Measurements from ENCODE around the gene TAF11L2. TPM values are rescaled to one million over a fixed set of nuclear protein-coding genes. Genes with fewer than 3 reads are reported as not detected.
"Not testable (repeated sequence)": the region's sequence is repeated elsewhere in the genome, so short reads cannot be mapped to it uniquely, and the experiment has no call there.

The TAF11L2 gene
- total RNA-seq, 4 donors from 2014 or later: not detected

DNA sequence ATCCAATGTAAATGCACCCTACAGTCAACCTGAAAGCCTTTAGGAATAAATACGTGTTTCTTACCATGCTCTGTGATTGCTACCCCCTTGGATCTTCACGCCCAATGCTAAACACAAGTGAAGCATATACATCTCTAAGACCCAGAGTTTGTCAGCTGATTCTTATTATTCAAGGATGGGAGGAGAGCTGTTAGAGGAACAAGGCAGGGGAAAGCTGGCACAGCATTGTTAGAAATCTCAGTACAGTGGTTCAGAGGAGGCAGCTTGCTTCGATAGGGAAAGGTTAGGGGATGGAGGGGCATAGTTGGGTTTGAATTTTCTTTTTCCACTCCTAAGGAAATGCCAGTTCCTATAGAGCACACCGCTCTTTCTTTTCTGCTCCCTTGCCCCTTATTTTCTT, 16.7 kb upstream of the TAF11L2 start:
- Histone ChIP-seq H3K9me3 (no peaks in the 10 kb centered on the region), H3K4me1 (no peaks in the 10 kb centered on the region), H3K27me3 (no peaks in the 10 kb centered on the region), H3K4me3 (no peak overlapping the region), H3K27ac (replicated peaks in 1 of 4) (no peak overlapping the region), H3K36me3 (no peaks in the 10 kb centered on the region)
- no peak for DNase-seq (ENCODE audit: extremely low spot score)
- TF ChIP-seq EP300 (IDR thresholded peaks at IDR 0.05): no peak
- TF ChIP-seq, protein P1, sequence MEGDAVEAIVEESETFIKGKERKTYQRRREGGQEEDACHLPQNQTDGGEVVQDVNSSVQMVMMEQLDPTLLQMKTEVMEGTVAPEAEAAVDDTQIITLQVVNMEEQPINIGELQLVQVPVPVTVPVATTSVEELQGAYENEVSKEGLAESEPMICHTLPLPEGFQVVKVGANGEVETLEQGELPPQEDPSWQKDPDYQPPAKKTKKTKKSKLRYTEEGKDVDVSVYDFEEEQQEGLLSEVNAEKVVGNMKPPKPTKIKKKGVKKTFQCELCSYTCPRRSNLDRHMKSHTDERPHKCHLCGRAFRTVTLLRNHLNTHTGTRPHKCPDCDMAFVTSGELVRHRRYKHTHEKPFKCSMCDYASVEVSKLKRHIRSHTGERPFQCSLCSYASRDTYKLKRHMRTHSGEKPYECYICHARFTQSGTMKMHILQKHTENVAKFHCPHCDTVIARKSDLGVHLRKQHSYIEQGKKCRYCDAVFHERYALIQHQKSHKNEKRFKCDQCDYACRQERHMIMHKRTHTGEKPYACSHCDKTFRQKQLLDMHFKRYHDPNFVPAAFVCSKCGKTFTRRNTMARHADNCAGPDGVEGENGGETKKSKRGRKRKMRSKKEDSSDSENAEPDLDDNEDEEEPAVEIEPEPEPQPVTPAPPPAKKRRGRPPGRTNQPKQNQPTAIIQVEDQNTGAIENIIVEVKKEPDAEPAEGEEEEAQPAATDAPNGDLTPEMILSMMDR (IDR thresholded peaks at IDR 0.05): no peak
- TF ChIP-seq POLR2A (IDR thresholded peaks at IDR 0.05; ENCODE audit: low read depth): no peak
- TF ChIP-seq POLR2AphosphoS5 (IDR thresholded peaks at IDR 0.05): no peak
- 73% methylated on average over 4 of the region's 4 CpGs for WGBS
- intact Hi-C loops (cut with DNase I): no loop called here

DNA sequence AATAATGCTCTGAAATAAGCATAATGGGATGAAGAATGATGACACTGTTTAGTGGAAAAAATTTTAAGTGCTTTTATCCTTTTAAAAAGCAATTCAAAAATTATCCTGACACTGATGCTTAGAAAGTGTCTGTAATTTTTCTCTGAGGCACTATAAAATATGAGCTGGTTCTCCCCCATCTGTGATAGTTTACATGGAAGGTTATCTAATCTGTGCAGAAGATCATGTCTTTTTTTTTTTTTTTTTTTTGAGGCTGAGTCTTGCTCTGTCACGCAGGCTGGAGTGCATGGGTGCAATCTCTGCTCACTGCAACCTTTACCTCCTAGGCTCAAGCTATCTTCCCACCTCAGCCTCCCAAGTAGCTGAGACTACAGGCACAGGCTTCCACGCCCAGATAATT, 15.2 kb upstream of the TAF11L2 start:
- no peak for TF ChIP-seq POLR2AphosphoS5 (IDR thresholded peaks at IDR 0.05)
- no peak for TF ChIP-seq EP300 (IDR thresholded peaks at IDR 0.05)
- TF ChIP-seq, protein P1 (IDR thresholded peaks at IDR 0.05): no peak
- no peak for TF ChIP-seq POLR2A (IDR thresholded peaks at IDR 0.05; ENCODE audit: low read depth)
- WGBS: 49% methylated on average over 2 of the region's 2 CpGs
- Histone ChIP-seq H3K27me3 (no peaks in the 10 kb centered on the region), H3K27ac (replicated peaks in 1 of 4) (no peak overlapping the region), H3K9me3 (no peaks in the 10 kb centered on the region), H3K4me1 (no peaks in the 10 kb centered on the region), H3K4me3 (no peak overlapping the region), H3K36me3 (no peaks in the 10 kb centered on the region)
- no peak for DNase-seq (ENCODE audit: extremely low spot score)
- intact Hi-C loops (cut with DNase I): no loop called here

DNA sequence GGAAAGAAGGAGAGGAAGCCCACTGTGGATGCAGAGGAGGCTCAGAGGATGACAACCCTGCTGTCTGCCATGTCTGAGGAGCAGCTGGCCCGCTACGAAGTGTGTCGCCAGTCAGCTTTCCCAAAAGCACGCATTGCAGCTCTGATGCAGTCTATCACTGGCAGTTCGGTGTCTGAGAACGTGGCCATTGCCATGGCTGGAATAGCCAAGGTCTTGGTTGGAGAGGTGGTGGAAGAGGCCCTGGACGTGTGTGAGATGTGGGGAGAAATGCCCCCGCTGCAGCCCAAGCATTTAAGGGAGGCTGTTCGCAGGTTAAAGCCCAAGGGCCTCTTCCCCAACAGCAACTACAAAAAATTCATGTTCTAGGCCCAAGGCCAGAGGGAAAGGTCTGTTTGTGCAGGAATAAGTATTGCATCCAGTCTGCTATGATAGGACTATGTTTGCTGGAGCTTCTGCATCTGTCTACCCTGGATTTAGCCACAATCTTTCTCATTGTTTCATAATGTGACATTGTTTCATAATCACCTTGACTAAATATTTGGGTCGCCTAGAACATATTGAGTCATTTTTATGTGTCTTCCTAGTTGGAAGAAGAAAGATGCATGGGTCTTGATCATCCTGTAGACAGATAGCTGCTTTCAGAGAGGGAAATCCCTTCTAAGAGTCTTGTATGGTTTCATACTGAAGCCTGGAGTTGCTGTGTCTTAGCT, 11.4 kb upstream of the TAF11L2 start:
- H3K4me3 ChIP-seq; H3K4me1 ChIP-seq; H3K36me3 ChIP-seq; H3K9me3 ChIP-seq; H3K27ac ChIP-seq (replicated peaks in 1 of 4); intact Hi-C loops (cut with DNase I); H3K27me3 ChIP-seq; DNase-seq (ENCODE audit: extremely low spot score): not testable (repeated sequence)
- WGBS: 82% methylated on average over 10 of the region's 10 CpGs

DNA sequence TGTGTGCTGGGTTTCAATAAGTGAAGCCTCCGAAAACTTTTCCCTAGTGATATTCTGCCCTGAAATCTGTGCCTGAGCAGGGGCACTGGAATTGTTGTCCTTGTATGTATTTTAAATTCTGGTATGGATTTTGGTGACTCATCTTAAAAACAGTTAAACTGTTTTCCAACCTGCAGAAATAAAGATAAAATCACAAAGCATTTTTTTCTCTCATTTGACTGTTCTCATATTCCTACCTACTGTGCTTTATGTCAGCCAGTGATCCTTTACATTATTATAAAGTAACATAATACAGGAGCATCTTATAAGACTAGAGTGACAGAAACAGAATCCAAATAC, 10.9 kb upstream of the TAF11L2 start:
- 87% methylated on average over 1 of the region's 1 CpG for WGBS
- no peaks in the 10 kb centered on the region for H3K36me3 ChIP-seq
- H3K9me3 ChIP-seq: no peaks in the 10 kb centered on the region
- H3K4me1 ChIP-seq: no peaks in the 10 kb centered on the region
- H3K27ac ChIP-seq (replicated peaks in 1 of 4): no peak overlapping the region
- H3K27me3 ChIP-seq: no peaks in the 10 kb centered on the region
- no peak overlapping the region for H3K4me3 ChIP-seq
- intact Hi-C loops (cut with DNase I): no loop called here
- no peak for TF ChIP-seq POLR2AphosphoS5 (IDR thresholded peaks at IDR 0.05)
- no peak for TF ChIP-seq EP300 (IDR thresholded peaks at IDR 0.05)
- TF ChIP-seq, protein P1 (IDR thresholded peaks at IDR 0.05): no peak
- no peak for TF ChIP-seq POLR2A (IDR thresholded peaks at IDR 0.05; ENCODE audit: low read depth)
- DNase-seq (ENCODE audit: extremely low spot score): no peak

DNA sequence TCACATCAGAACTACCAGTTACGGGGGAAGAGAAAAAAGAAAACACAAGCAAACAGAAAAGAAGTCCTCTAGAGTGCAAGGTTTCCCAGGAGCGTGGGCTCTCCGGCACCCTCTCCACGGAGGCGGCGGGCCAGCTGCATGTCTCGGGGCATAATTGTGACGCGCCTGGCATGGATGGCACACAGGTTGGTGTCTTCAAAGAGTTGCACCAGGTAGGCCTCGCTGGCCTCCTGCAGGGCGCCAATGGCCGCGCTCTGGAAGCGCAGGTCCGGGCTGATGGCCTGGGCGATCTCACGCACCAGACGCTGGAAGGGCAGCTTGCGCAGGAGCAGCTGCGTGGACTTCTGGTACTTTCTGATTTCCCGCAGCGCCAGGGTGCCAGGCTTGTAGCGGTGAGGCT, 6.8 kb upstream of the TAF11L2 start:
- 83% methylated on average over 4 of the region's 23 CpGs for WGBS
- DNase-seq (ENCODE audit: extremely low spot score); H3K27me3 ChIP-seq; H3K4me3 ChIP-seq; intact Hi-C loops (cut with DNase I); H3K36me3 ChIP-seq; H3K4me1 ChIP-seq; H3K27ac ChIP-seq (replicated peaks in 1 of 4); H3K9me3 ChIP-seq: not testable (repeated sequence)

DNA sequence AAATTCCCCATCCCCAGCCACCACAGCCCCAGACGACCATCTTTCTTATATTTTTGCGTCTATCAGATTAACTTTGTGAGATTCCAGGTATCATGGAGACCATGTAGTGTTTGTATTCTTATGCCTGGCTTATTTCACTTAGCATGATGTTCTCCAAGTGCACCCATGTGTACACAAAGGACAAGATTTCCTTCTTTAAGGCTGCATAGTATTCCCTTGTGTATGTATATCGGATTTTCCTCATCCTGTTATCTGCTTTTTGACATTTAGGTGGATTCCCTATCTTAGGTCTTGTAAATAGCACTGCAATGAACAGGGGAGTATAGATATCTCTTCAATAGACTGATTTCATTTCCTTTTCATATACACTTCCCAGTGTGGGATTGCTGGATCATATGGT, 5.3 kb upstream of the TAF11L2 start:
- WGBS: 90% methylated on average over 3 of the region's 3 CpGs
- TF ChIP-seq EP300 (IDR thresholded peaks at IDR 0.05) (no peak), POLR2A (IDR thresholded peaks at IDR 0.05; ENCODE audit: low read depth) (no peak), POLR2AphosphoS5 (IDR thresholded peaks at IDR 0.05) (no peak)
- TF ChIP-seq, protein P1 (IDR thresholded peaks at IDR 0.05): no peak
- no peaks in the 10 kb centered on the region for H3K9me3 ChIP-seq
- DNase-seq (ENCODE audit: extremely low spot score): no peak
- intact Hi-C loops (cut with DNase I): no loop called here
- H3K4me1 ChIP-seq: no peaks in the 10 kb centered on the region
- peaks cover 0 to 3% (median 0%) of the 10 kb centered on the region in 4 donors for H3K27me3 ChIP-seq
- H3K27ac ChIP-seq (replicated peaks in 1 of 4): no peak overlapping the region
- no peak overlapping the region for H3K4me3 ChIP-seq
- H3K36me3 ChIP-seq: no peaks in the 10 kb centered on the region
